Measurements from ENCODE around the gene UMODL1.
A peak's percentile ranks its signal among the peaks of the same experiment; 100 is the strongest.

Gene UMODL1

DNA sequence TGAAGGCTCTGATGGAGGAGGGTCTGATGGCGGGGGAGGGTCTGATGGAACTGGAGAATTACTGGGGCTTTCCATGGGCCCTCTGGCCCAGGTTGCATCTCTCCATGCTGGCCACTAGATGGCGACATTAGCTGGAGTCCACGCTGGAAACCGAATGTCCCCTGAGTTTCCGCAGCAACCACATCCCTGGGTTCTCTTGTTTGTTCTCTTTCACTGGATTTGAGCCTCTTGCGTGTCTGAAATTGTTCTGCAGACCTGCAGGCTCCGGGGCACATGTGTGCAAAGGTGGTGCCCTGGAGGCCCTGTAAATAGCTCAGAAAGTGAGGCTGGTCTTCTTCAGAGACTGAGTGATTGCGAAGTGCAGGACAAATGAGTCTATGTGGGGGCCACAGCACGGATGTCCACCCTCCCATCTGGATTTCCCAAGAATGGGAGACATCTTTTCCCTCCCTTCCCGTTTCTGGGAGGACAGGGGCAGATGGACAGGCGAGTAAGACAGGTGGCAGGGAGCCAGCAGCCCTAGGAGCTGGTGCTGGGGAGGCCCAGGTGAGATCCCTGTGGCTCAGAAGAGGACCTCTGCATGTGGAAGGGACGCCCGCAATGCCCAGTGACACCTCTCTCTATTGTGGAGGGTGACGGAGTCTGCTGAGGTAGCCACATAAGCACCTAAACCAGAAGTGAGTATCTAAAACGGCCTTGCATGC lies 74.6 kb downstream of the UMODL1 start:
- peak; percentile 97 for TF ChIP-seq CTCF (IDR thresholded peaks at IDR 0.05; ENCODE audit: low read depth, low read length)
- Histone ChIP-seq H3K4me3 (ENCODE audit: low read depth, low read length) (no peak overlapping the region), H3K9me3 (no peaks in the 10 kb centered on the region), H3K4me1 (no peaks in the 10 kb centered on the region), H3K36me3 (no peaks in the 10 kb centered on the region), H3K27me3 (no peaks in the 10 kb centered on the region)
- DNase-seq: peak; percentile 60

DNA sequence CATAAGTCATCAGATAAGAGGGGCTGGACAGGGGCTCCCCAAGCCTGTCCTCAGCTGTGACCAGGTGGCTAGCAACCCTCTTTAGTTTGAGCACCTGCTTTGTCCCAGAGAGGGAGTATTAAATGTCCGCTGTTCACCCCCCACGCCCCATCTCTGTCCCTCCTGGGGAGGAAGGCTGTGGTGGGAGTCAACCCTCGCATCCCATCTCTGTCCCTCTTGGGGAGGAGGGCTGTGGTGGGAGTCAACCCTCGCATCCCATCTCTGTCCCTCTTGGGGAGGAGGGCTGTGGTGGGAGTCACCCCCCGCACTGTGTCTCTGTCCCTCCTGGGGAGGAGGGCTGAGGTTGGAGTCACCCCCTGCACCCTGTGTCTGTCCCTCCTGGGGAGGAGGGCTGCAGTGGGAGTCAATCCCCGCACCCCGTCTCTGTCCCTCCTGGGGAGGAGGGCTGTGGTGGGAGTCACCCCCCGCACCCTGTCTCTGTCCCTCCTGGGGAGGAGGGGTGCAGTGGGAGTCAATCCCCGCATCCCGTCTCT lies 75.2 kb downstream of the UMODL1 start:
- H3K27me3 ChIP-seq: no peaks in the 10 kb centered on the region
- H3K9me3 ChIP-seq: no peaks in the 10 kb centered on the region
- H3K4me1 ChIP-seq: no peaks in the 10 kb centered on the region
- H3K4me3 ChIP-seq (ENCODE audit: low read depth, low read length): no peak overlapping the region
- H3K36me3 ChIP-seq: no peaks in the 10 kb centered on the region
- no peak for TF ChIP-seq CTCF (IDR thresholded peaks at IDR 0.05; ENCODE audit: low read depth, low read length)
- DNase-seq: no peak

DNA sequence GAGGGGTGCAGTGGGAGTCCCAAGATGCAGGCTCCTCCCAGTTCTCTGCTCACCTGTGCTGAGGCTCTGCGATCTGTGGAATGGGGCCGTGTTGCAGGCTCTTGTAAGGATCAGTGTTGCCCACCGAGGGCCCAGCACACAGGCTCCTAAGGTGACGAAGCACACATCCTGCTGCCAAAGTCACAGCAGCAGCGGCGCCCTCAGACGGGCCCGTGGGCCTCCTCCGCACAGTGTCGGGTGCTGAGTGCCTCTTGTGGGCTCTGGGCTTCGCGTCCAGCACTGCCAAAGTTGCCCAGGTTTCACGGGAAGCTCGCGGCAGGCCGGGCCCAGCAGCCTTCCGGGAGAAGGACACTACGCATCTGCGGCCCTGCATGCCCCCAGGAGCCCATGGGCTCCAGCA lies 75.7 kb downstream of the UMODL1 start:
- no peaks in the 10 kb centered on the region for H3K9me3 ChIP-seq
- no peaks in the 10 kb centered on the region for H3K4me1 ChIP-seq
- H3K4me3 ChIP-seq (ENCODE audit: low read depth, low read length): no peak overlapping the region
- peak; percentile 6 for DNase-seq
- H3K36me3 ChIP-seq: no peaks in the 10 kb centered on the region
- no peak for TF ChIP-seq CTCF (IDR thresholded peaks at IDR 0.05; ENCODE audit: low read depth, low read length)
- H3K27me3 ChIP-seq: no peaks in the 10 kb centered on the region

- no peak for DNase-seq
- no peak for TF ChIP-seq CTCF (IDR thresholded peaks at IDR 0.05; ENCODE audit: low read depth, low read length)
- Histone ChIP-seq H3K9me3 (no peaks in the 10 kb centered on the region), H3K36me3 (no peaks in the 10 kb centered on the region), H3K27me3 (no peaks in the 10 kb centered on the region), H3K4me3 (ENCODE audit: low read depth, low read length) (no peak overlapping the region), H3K4me1 (no peaks in the 10 kb centered on the region)
Observed at GRCh38 chr21:42147386-42148020, 76.4 kb downstream of the UMODL1 start.

- no peak for TF ChIP-seq CTCF (IDR thresholded peaks at IDR 0.05; ENCODE audit: low read depth, low read length)
- H3K9me3 ChIP-seq: no peaks in the 10 kb centered on the region
Observed at GRCh38 chr21:42148097-42148496, 77.0 kb downstream of the UMODL1 start.

DNA sequence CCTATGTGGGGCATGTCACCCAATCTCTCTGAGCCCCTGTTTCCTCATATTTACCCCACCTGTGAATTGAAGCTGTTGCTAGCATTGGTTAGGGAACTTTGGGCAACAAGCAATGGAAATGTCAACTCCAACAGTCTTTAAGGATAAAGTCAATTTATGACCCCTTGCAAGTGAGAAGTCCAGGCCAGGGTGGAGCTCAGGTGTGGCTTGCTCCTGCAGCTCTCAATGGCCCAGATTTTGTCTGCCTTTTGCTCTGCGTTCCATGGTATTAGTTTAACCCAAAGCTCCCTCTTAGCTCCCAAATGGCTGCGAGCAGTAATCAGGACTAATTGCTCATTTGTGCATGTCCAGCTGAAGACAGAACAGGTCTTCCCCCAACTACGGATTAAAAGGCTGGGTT lies 77.5 kb downstream of the UMODL1 start:
- no peak for TF ChIP-seq CTCF (IDR thresholded peaks at IDR 0.05; ENCODE audit: low read depth, low read length)
- DNase-seq: no peak
- no peak overlapping the region for H3K4me3 ChIP-seq (ENCODE audit: low read depth, low read length)
- H3K4me1 ChIP-seq: no peaks in the 10 kb centered on the region
- H3K9me3 ChIP-seq: no peaks in the 10 kb centered on the region
- H3K27me3 ChIP-seq: no peaks in the 10 kb centered on the region
- no peaks in the 10 kb centered on the region for H3K36me3 ChIP-seq

More at GRCh38 chr21:42148097-42148496, 77.0 kb downstream of the UMODL1 start:
- Histone ChIP-seq H3K36me3 (no peaks in the 10 kb centered on the region), H3K27me3 (no peaks in the 10 kb centered on the region), H3K4me3 (ENCODE audit: low read depth, low read length) (no peak overlapping the region), H3K4me1 (no peaks in the 10 kb centered on the region)
- DNase-seq: no peak

Measured in BE2C (cell line).